ENCODE results near the gene DBN1. TPM values are rescaled to one million over a fixed set of nuclear protein-coding genes. Genes with fewer than 3 reads are reported as not detected.

Gene DBN1
- total and polyA plus RNA-seq, 9 of the 15 experiments (the other 6 are each of a cell fraction or from before 2014, with no cell fraction given): 0.25 to 87.2 (median 27.9) TPM

DNA sequence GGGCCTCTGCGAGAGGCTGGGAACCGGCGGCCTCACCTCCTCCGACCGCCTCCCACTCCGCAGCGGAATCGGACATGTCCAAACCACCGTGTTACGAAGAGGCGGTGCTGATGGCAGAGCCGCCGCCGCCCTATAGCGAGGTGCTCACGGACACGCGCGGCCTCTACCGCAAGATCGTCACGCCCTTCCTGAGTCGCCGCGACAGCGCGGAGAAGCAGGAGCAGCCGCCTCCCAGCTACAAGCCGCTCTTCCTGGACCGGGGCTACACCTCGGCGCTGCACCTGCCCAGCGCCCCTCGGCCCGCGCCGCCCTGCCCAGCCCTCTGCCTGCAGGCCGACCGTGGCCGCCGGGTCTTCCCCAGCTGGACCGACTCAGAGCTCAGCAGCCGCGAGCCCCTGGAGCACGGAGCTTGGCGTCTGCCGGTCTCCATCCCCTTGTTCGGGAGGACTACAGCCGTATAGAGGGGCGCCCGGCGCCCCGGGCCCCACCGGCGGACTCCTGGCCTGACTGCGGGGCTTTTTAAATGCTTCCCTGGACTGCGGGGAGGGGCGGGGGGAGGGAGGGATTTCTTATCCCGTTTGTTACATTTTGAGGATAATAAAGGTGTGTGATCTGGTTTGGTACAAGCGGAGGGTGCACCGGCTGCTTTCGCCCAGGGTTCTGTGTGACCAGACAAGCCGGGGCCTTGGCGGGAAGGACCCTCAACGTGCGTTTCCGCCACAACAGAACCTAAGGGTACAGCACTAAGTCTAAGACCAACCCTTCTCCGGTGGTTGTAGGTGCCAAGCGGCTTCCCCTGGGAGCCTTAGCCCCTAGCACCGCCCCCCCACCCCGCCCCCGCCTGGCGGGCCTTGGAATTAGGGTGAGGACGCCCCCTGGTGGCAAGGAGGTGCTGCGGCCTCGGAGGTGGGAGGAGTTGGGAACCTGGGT is 17.5 kb downstream of the DBN1 start (continued):
- TF ChIP-seq ZNF239 (CRISPR knock-in tag; IDR thresholded peaks at IDR 0.05) (no peak), CREM (IDR thresholded peaks at IDR 0.05; ENCODE audit: low read depth) (peak; percentile 52; the same call in 1 of the 2 replicates), TAF7 (tag; IDR thresholded peaks at IDR 0.05) (no peak), TGIF2 (CRISPR knock-in tag; IDR thresholded peaks at IDR 0.05) (peak; percentile 13; the same call in 1 of the 2 replicates), ZNF232 (CRISPR knock-in tag; IDR thresholded peaks at IDR 0.05) (0 out of 2 replicates have a peak, but pooled peaks have one; percentile 51), HDGF (IDR thresholded peaks at IDR 0.05) (no peak), ZNF134 (CRISPR knock-in tag; conservative IDR thresholded peaks at IDR 0.05) (no peak), PPARD (CRISPR knock-in tag; IDR thresholded peaks at IDR 0.05) (no peak), HDAC8 (tag; IDR thresholded peaks at IDR 0.05) (no peak), PRPF4 (IDR thresholded peaks at IDR 0.05; ENCODE audit: insufficient read depth, low read depth, low read length, poor library complexity, severe bottlenecking) (no peak), HDAC2 (IDR thresholded peaks at IDR 0.05) (no peak), KLF16 (IDR thresholded peaks at IDR 0.05) (peak; percentile 44; the same call in 1 of the 2 replicates), FOXK1 (CRISPR knock-in tag; IDR thresholded peaks at IDR 0.05; ENCODE audit: borderline replicate concordance) (0 out of 2 replicates have a peak, but pooled peaks have one; percentile 22), U2AF1 (optimal IDR thresholded peaks at IDR 0.05; ENCODE audit: low read depth, low read length) (no peak), FOXK2 (conservative IDR thresholded peaks at IDR 0.05 in 1 of 2, IDR thresholded peaks at IDR 0.05 in 1 of 2; ENCODE audit: low read depth in 2 of 2) (no peak), POLR2B (IDR thresholded peaks at IDR 0.05; ENCODE audit: low read depth, partially characterized antibody) (peak; percentile 31)
- TF ChIP-seq, protein P1, sequence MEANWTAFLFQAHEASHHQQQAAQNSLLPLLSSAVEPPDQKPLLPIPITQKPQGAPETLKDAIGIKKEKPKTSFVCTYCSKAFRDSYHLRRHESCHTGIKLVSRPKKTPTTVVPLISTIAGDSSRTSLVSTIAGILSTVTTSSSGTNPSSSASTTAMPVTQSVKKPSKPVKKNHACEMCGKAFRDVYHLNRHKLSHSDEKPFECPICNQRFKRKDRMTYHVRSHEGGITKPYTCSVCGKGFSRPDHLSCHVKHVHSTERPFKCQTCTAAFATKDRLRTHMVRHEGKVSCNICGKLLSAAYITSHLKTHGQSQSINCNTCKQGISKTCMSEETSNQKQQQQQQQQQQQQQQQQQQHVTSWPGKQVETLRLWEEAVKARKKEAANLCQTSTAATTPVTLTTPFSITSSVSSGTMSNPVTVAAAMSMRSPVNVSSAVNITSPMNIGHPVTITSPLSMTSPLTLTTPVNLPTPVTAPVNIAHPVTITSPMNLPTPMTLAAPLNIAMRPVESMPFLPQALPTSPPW (CRISPR knock-in tag; IDR thresholded peaks at IDR 0.05): peak; percentile 93
- TF ChIP-seq, protein P2, sequence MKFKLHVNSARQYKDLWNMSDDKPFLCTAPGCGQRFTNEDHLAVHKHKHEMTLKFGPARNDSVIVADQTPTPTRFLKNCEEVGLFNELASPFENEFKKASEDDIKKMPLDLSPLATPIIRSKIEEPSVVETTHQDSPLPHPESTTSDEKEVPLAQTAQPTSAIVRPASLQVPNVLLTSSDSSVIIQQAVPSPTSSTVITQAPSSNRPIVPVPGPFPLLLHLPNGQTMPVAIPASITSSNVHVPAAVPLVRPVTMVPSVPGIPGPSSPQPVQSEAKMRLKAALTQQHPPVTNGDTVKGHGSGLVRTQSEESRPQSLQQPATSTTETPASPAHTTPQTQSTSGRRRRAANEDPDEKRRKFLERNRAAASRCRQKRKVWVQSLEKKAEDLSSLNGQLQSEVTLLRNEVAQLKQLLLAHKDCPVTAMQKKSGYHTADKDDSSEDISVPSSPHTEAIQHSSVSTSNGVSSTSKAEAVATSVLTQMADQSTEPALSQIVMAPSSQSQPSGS (CRISPR knock-in tag; IDR thresholded peaks at IDR 0.05): no peak
- TF ChIP-seq, protein P3, sequence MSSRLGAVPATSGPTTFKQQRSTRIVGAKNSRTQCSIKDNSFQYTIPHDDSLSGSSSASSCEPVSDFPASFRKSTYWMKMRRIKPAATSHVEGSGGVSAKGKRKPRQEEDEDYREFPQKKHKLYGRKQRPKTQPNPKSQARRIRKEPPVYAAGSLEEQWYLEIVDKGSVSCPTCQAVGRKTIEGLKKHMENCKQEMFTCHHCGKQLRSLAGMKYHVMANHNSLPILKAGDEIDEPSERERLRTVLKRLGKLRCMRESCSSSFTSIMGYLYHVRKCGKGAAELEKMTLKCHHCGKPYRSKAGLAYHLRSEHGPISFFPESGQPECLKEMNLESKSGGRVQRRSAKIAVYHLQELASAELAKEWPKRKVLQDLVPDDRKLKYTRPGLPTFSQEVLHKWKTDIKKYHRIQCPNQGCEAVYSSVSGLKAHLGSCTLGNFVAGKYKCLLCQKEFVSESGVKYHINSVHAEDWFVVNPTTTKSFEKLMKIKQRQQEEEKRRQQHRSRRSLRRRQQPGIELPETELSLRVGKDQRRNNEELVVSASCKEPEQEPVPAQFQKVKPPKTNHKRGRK (tag; IDR thresholded peaks at IDR 0.05): no peak
- TF ChIP-seq, protein P4, sequence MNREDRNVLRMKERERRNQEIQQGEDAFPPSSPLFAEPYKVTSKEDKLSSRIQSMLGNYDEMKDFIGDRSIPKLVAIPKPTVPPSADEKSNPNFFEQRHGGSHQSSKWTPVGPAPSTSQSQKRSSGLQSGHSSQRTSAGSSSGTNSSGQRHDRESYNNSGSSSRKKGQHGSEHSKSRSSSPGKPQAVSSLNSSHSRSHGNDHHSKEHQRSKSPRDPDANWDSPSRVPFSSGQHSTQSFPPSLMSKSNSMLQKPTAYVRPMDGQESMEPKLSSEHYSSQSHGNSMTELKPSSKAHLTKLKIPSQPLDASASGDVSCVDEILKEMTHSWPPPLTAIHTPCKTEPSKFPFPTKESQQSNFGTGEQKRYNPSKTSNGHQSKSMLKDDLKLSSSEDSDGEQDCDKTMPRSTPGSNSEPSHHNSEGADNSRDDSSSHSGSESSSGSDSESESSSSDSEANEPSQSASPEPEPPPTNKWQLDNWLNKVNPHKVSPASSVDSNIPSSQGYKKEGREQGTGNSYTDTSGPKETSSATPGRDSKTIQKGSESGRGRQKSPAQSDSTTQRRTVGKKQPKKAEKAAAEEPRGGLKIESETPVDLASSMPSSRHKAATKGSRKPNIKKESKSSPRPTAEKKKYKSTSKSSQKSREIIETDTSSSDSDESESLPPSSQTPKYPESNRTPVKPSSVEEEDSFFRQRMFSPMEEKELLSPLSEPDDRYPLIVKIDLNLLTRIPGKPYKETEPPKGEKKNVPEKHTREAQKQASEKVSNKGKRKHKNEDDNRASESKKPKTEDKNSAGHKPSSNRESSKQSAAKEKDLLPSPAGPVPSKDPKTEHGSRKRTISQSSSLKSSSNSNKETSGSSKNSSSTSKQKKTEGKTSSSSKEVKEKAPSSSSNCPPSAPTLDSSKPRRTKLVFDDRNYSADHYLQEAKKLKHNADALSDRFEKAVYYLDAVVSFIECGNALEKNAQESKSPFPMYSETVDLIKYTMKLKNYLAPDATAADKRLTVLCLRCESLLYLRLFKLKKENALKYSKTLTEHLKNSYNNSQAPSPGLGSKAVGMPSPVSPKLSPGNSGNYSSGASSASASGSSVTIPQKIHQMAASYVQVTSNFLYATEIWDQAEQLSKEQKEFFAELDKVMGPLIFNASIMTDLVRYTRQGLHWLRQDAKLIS (CRISPR knock-in tag; IDR thresholded peaks at IDR 0.05): 0 out of 2 replicates have a peak, but pooled peaks have one; percentile 82

Measured in K562 (cell line).